ENCODE results near the gene IFI44L. TPM values are rescaled to one million over a fixed set of nuclear protein-coding genes. Genes with fewer than 3 reads are reported as not detected.

Gene IFI44L
- total and polyA plus RNA-seq, 2 of the 13 experiments (the other 11 are each of a cell fraction or from before 2014, with no cell fraction given), result 0.04 TPM

- ATAC-seq (no peak), DNase-seq (ENCODE audit: low spot score) (no peak), FAIRE-seq (no peak)
- Histone ChIP-seq H3K4me1 (ENCODE audit: insufficient read depth, low read length) (no peaks in the 10 kb centered on the region), H4K20me1 (ENCODE audit: insufficient read depth, low read length) (no peaks in the 10 kb centered on the region), H3K9ac (ENCODE audit: insufficient read depth, low read depth, low read length) (no peak within 1 kb of the TSS), H2AFZ (ENCODE audit: low read length) (no peak within 1 kb of the TSS), H3K27me3 (ENCODE audit: control insufficient read depth in 1 of 2, insufficient read depth in 2 of 2, low read length in 2 of 2) (no peaks in the 10 kb centered on the region), H3K4me2 (ENCODE audit: low read depth, low read length) (no peak within 1 kb of the TSS), H3K4me3 (replicated peaks in 1 of 3; ENCODE audit: insufficient read depth in 1 of 3, low read depth in 2 of 3, low read length in 3 of 3) (no peak within 1 kb of the TSS), H3K36me3 (replicated peaks in 1 of 2; ENCODE audit: control insufficient read depth in 1 of 2, insufficient read depth in 2 of 2, low read length in 2 of 2) (no peaks in the 10 kb centered on the region), H3K79me2 (ENCODE audit: insufficient read depth, low read length) (no peaks in the 10 kb centered on the region), H3K9me3 (ENCODE audit: low read length) (peaks cover 25% of the 10 kb centered on the region), H3K27ac (ENCODE audit: extremely low read length, insufficient read depth, low read length) (no peak within 1 kb of the TSS)
- CTCF ChIA-PET (ENCODE audit: low intra/inter-chr PET ratio, low total read pairs), result no interaction called here
- TF ChIP-seq PHB2 (IDR thresholded peaks at IDR 0.05; ENCODE audit: partially characterized antibody) (no peak), ELF4 (CRISPR knock-in tag; IDR thresholded peaks at IDR 0.05; ENCODE audit: borderline replicate concordance) (no peak), MIER3 (CRISPR knock-in tag; IDR thresholded peaks at IDR 0.05; ENCODE audit: borderline replicate concordance) (no peak)
- in situ Hi-C loops (cut with HindIII; ENCODE audit: extremely low pct_ligation_motif_present, low pct_unique_long_range_greater_than_20kb) (no loop called here), intact Hi-C loops (cut with micrococcal nuclease; ENCODE audit: unreplicated experiment) (no loop called here)
- no TSS peak for BruUV-seq (replicated peaks)
- POLR2A ChIA-PET, result no interaction called here
Measured at GRCh38 chr1:78649628-78650027, 29.4 kb downstream of the IFI44L start, which contains the start of gene IFI44. TSS of gene IFI44 (plus strand) at chr1:78649831. CDS start at chr1:78650196, 365 bp downstream.

- 22% methylated on average over 6 of the region's 6 CpGs for WGBS (ENCODE audit: low lambda C conversion rate)
- Histone ChIP-seq H3K9ac (ENCODE audit: insufficient read depth, low read depth, low read length) (no peak overlapping the region), H3K79me2 (ENCODE audit: insufficient read depth, low read length) (no peaks in the 10 kb centered on the region), H3K27ac (ENCODE audit: extremely low read length, insufficient read depth, low read length) (no peak overlapping the region), H2AFZ (ENCODE audit: low read length) (no peak overlapping the region), H3K27me3 (ENCODE audit: control insufficient read depth in 1 of 2, insufficient read depth in 2 of 2, low read length in 2 of 2) (no peaks in the 10 kb centered on the region), H3K9me3 (ENCODE audit: low read length) (peaks cover 21% of the 10 kb centered on the region), H3K36me3 (replicated peaks in 1 of 2; ENCODE audit: control insufficient read depth in 1 of 2, insufficient read depth in 2 of 2, low read length in 2 of 2) (no peaks in the 10 kb centered on the region), H4K20me1 (ENCODE audit: insufficient read depth, low read length) (no peaks in the 10 kb centered on the region), H3K4me1 (ENCODE audit: insufficient read depth, low read length) (no peaks in the 10 kb centered on the region), H3K4me2 (ENCODE audit: low read depth, low read length) (no peak overlapping the region), H3K4me3 (replicated peaks in 1 of 3; ENCODE audit: insufficient read depth in 1 of 3, low read depth in 2 of 3, low read length in 3 of 3) (no peak overlapping the region)
- FAIRE-seq, result no peak
- CTCF ChIA-PET (ENCODE audit: low intra/inter-chr PET ratio, low total read pairs), result no interaction called here
- in situ Hi-C loops (cut with HindIII; ENCODE audit: extremely low pct_ligation_motif_present, low pct_unique_long_range_greater_than_20kb) (no loop called here), intact Hi-C loops (cut with micrococcal nuclease; ENCODE audit: unreplicated experiment) (no loop called here)
- no peak for ATAC-seq
- DNase-seq (ENCODE audit: low spot score), result no peak
- POLR2A ChIA-PET, result no interaction called here
- no TSS peak for BruUV-seq (replicated peaks)
- TF ChIP-seq HMGXB3 (CRISPR knock-in tag; IDR thresholded peaks at IDR 0.05; ENCODE audit: borderline replicate concordance), result no peak
- no peak for TF ChIP-seq JDP2 (CRISPR knock-in tag; IDR thresholded peaks at IDR 0.05; ENCODE audit: borderline replicate concordance)
- TF ChIP-seq ZNF569 (CRISPR knock-in tag; IDR thresholded peaks at IDR 0.05; ENCODE audit: borderline replicate concordance), result no peak
- no peak for TF ChIP-seq SMAD1 (CRISPR knock-in tag; IDR thresholded peaks at IDR 0.05; ENCODE audit: borderline replicate concordance, low read depth)
- no peak for TF ChIP-seq JUN (CRISPR knock-in tag; IDR thresholded peaks at IDR 0.05)
- no peak for TF ChIP-seq DBP (CRISPR knock-in tag; IDR thresholded peaks at IDR 0.05; ENCODE audit: not compliant biosample characterization)
Measured at GRCh38 chr1:78650114-78650660, 29.9 kb downstream of the IFI44L start.
